SH-SY5Y (cell line): Measurements from ENCODE around the gene NRN1L.

ENCODE experiments used
- GATA2 ChIP-seq: IDR thresholded peaks from 2 replicates; pipeline ENCODE4 v1.6.1; 2011; ENCODE audit warnings: mild to moderate bottlenecking, low read depth, low read length
- GATA3 ChIP-seq: IDR thresholded peaks from 2 replicates; pipeline ENCODE4 v1.6.1; 2011; ENCODE audit warnings: low read depth, mild to moderate bottlenecking, low read length, moderate library complexity

NRN1L gene

GRCh38 chr16:67930191-67930590 is 45.5 kb downstream of the NRN1L start:
- no peak for TF ChIP-seq GATA2
- no peak for TF ChIP-seq GATA3

GRCh38 chr16:67930678-67931211 is 46.1 kb downstream of the NRN1L start:
- no peak for TF ChIP-seq GATA3
- no peak for TF ChIP-seq GATA2

- TF ChIP-seq GATA2, result no peak
- no peak for TF ChIP-seq GATA3
These were observed 47.2 kb downstream of the NRN1L start, which contains the start of gene CTRL for GRCh38 chr16:67931712-67932461. TSS of gene CTRL (minus strand) at chr16:67931862. CDS start at chr16:67931852, 10 bp downstream.

GRCh38 chr16:67932462-67932840 is 47.8 kb downstream of the NRN1L start:
- TF ChIP-seq GATA2 (no peak), GATA3 (no peak)

DNA sequence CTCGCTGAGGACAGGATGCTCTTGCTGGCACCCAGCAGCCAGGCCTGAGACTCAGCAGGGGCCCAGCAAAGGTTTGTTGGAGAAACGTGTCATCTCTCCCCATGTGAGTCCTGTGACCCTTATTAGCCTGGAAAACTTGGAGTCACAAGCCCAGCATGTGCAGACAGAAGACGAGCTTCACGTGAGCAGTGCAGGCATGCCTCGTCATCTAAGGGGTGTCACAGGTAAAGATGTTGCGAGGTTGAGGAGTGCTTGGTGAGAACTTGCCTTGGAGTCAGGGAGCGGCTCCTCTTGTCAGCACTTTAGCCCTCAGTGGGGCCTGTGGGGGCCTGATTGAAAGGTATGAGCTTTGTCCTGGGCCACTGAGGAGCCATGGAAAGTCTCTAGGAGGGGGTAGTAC is 49.1 kb downstream of the NRN1L start:
- no peak for TF ChIP-seq GATA2
- TF ChIP-seq GATA3, result no peak

DNA sequence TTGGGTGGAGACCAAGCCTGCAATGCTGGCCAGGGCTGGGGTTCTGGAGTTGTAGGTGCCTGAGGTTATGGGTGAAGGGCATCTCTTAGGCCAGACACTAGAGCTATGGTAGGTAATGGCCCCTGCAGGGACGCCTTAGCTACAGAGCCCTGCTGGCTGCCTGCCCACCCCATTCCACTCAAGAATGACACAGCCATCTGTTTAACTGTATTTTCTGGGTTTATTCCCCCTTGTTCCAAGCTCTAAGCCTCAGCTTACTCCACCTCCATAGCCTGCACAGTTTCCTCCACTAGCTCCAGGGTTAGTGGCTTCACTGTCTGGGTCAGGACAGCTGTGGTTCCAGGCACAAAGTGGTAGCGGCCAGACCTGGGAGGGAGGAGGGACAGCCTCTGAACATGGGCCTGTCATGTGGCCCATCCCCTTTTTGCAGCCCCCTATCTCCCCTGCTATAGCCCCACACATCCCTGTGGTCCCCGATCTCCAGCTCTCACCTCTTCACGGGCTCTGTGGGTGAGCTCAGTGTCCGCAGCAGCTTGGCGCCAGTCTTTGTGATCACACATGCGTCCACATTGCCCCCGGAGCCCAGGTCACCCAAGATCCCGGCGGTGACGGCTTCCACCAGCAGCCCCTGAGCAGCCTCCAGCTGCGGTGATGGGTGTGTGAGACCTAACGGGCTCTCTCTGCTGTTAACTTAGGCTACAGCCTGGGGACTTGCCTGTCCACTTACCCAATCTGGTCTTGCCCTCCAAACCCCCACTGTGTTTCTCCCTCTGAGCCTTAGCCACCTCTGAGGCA is 49.8 kb downstream of the NRN1L start:
- TF ChIP-seq GATA2, result no peak
- TF ChIP-seq GATA3, result no peak

DNA sequence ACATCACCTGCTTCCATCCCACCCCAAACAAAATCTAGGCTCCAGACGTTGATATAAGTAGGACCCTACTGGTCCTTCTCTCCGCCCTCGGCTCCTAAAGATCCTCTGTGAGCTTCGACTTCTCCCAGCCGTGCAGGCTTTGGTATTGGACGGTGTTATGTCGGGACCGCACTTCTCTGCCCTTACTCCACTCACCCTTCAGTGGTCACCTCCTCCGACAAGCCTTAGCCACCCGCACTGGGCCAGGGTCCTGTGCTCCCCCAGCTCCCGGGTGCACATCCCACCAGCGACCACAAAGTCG is 50.4 kb downstream of the NRN1L start:
- TF ChIP-seq GATA3 (no peak), GATA2 (no peak)

DNA sequence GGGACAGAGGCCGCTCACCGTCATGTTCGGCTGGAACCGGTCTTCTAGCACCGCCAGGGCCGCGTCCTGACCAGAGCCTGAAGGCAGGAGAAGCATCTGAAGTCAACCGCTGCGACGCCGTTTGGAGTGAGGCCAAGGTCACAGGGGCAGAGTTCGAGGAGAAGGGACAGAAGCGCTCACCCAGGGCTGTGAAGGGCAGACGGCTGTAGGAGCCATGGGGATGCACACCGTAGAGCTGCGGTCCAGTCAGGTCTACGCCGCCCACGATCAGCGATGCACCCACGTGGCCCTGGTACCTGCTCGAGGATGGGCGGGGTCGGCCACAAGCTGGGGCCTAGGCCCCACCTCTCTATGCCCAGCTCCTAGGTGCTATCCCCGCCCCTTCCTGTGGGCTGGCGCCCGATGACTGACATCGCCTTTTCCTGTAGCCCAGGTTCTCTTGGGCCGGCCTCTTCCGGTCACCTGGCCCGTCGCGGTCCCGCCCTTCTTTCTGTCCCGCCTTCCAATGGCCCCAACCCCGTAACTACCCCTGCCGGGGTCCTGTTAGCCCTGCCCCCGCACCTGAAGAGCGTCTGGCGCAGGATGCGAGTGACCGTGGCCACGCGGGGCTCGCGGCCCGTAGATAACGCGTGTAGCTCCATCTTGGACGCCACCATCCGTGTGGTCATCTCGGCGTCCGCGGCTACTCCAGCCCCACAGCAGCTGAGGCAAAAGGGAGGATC is 50.9 kb downstream of the NRN1L start:
- TF ChIP-seq GATA3 (no peak), GATA2 (0 out of 2 replicates have a peak, but pooled peaks have one; percentile 9)
